Upper lobe of right lung (tissue), 1 donor: Measurements from ENCODE around the gene RALGPS1. TPM values are rescaled to one million over a fixed set of nuclear protein-coding genes. Genes with fewer than 3 reads are reported as not detected.

Experiments
- ATAC-seq: fragments of 200-7000 bp; cut with Tn5 transposase; one replicate; pipeline ENCODE4 v1.9.1; 2020; ENCODE audit warnings: mild to moderate bottlenecking, moderate library complexity
- DNase-seq: peaks from one replicate; pipeline ENCODE4 v3.0.0-alpha.2; 2020
- H3K27ac ChIP-seq: fragments of 200-600 bp; one replicate; pipeline ENCODE4 v1.8.0; 2022
- H3K27me3 ChIP-seq: fragments of 200-600 bp; one replicate; pipeline ENCODE4 v1.8.0; 2022; ENCODE audit warnings: mild to moderate bottlenecking
- H3K36me3 ChIP-seq: fragments of 200-600 bp; one replicate; pipeline ENCODE4 v1.8.0; 2022
- H3K4me1 ChIP-seq: fragments of 200-600 bp; one replicate; pipeline ENCODE4 v1.8.0; 2022
- H3K4me3 ChIP-seq: fragments of 200-600 bp; one replicate; pipeline ENCODE4 v1.8.0; 2022; ENCODE audit warnings: mild to moderate bottlenecking
- H3K9me3 ChIP-seq: fragments of 200-600 bp; one replicate; pipeline ENCODE4 v1.8.0; 2022
- CTCF ChIP-seq: fragments of 200-600 bp; IDR thresholded peaks from one replicate; pipeline ENCODE4 v1.8.0; 2022; ENCODE audit warnings: antibody characterized with exemption
- intact Hi-C: fragments of 100-400 bp; cut with DNase I; formaldehyde crosslinking; loops from one replicate; pipeline ENCODE4 v1.11.0; 2022
- total RNA-seq: library from RNA; stranded (reverse); fragmentation: NEBNext Ultra II Directional; extraction: Animal tissue kit (Norgen Biotek cat#: 25700); gene quantifications from one replicate; pipeline ENCODE4 v1.2.1, GENCODE V29; 2021
- donor health status: DM: no; HTN: yes; CAD: no; lungs with severe emphysema.

Gene RALGPS1
- total RNA-seq, 1 donor from 2014 or later = 15.9 TPM

- H3K36me3 ChIP-seq = no peaks in the 10 kb centered on the region
- no peak for DNase-seq
- no peak overlapping the region for H3K27ac ChIP-seq
- no peak for TF ChIP-seq CTCF
- H3K4me3 ChIP-seq = no peak overlapping the region
- intact Hi-C loops = loop anchor here (10.0 kb wide), 1 partner anchor 179 kb away; the partner anchor contains the start of gene SLC2A8
- no peaks in the 10 kb centered on the region for H3K9me3 ChIP-seq
- H3K27me3 ChIP-seq = no peaks in the 10 kb centered on the region
- H3K4me1 ChIP-seq = peaks cover 4% of the 10 kb centered on the region
- no peak for ATAC-seq
Observed at GRCh38 chr9:127215268-127216209, 301.0 kb downstream of the RALGPS1 start.

- Histone ChIP-seq H3K27ac (no peak overlapping the region), H3K9me3 (no peaks in the 10 kb centered on the region), H3K27me3 (no peaks in the 10 kb centered on the region), H3K4me3 (no peak overlapping the region), H3K4me1 (peaks cover 4% of the 10 kb centered on the region), H3K36me3 (no peaks in the 10 kb centered on the region)
- intact Hi-C loops = loop anchor here (10.0 kb wide), 1 partner anchor 178 kb away; the partner anchor contains the start of gene SLC2A8
- no peak for DNase-seq
- TF ChIP-seq CTCF = no peak
- no peak for ATAC-seq
Observed at GRCh38 chr9:127216210-127216887, 301.8 kb downstream of the RALGPS1 start.

- intact Hi-C loops = loop anchor here (10.0 kb wide), 1 partner anchor 178 kb away; the partner anchor contains the start of gene SLC2A8
- peaks cover 4% of the 10 kb centered on the region for H3K4me1 ChIP-seq
- ATAC-seq = no peak
- no peak overlapping the region for H3K4me3 ChIP-seq
- no peaks in the 10 kb centered on the region for H3K36me3 ChIP-seq
- no peak for DNase-seq
- no peak for TF ChIP-seq CTCF
- no peak overlapping the region for H3K27ac ChIP-seq
- no peaks in the 10 kb centered on the region for H3K27me3 ChIP-seq
- H3K9me3 ChIP-seq = no peaks in the 10 kb centered on the region
Observed at GRCh38 chr9:127216888-127217217, 302.3 kb downstream of the RALGPS1 start.

- H3K4me1 ChIP-seq = peaks cover 4% of the 10 kb centered on the region
- DNase-seq (no peak), ATAC-seq (no peak)
- H3K27ac ChIP-seq = no peak overlapping the region
- no peak for TF ChIP-seq CTCF
- no peak overlapping the region for H3K4me3 ChIP-seq
- no peaks in the 10 kb centered on the region for H3K27me3 ChIP-seq
- intact Hi-C loops = loop anchor here (10.0 kb wide), 1 partner anchor 176 kb away; the partner anchor contains the start of gene SLC2A8
- no peaks in the 10 kb centered on the region for H3K36me3 ChIP-seq
- H3K9me3 ChIP-seq = no peaks in the 10 kb centered on the region
Observed at GRCh38 chr9:127218818-127219217, 304.2 kb downstream of the RALGPS1 start.

- intact Hi-C loops = loop anchor here (10.0 kb wide), 1 partner anchor 175 kb away; the partner anchor contains the start of gene SLC2A8
- H3K9me3 ChIP-seq = no peaks in the 10 kb centered on the region
- H3K36me3 ChIP-seq = no peaks in the 10 kb centered on the region
- TF ChIP-seq CTCF = no peak
- H3K4me1 ChIP-seq = peaks cover 4% of the 10 kb centered on the region
- no peak overlapping the region for H3K4me3 ChIP-seq
- H3K27ac ChIP-seq = no peak overlapping the region
- ATAC-seq = no peak
- DNase-seq = no peak
- H3K27me3 ChIP-seq = no peaks in the 10 kb centered on the region
Observed at GRCh38 chr9:127219520-127219919, 304.9 kb downstream of the RALGPS1 start.
